Activated CD4-positive, alpha-beta T cell treated with anti-CD3 and anti-CD28 coated beads, Interleukin-2, Interleukin-6, amounts not matched to agents 100 ng/mL and 50 ng/mL, durations not matched to agents 16 hours and 8 hours (primary cell): ENCODE data around the gene ZNF420.
"Not testable (repeated sequence)": the region's sequence is repeated elsewhere in the genome, so short reads cannot be mapped to it uniquely, and the experiment has no call there.

ENCODE experiments used
- DNase-seq: peaks from one replicate; pipeline ENCODE4 v3.0.0-alpha.2; 2020

Gene ZNF420

DNA sequence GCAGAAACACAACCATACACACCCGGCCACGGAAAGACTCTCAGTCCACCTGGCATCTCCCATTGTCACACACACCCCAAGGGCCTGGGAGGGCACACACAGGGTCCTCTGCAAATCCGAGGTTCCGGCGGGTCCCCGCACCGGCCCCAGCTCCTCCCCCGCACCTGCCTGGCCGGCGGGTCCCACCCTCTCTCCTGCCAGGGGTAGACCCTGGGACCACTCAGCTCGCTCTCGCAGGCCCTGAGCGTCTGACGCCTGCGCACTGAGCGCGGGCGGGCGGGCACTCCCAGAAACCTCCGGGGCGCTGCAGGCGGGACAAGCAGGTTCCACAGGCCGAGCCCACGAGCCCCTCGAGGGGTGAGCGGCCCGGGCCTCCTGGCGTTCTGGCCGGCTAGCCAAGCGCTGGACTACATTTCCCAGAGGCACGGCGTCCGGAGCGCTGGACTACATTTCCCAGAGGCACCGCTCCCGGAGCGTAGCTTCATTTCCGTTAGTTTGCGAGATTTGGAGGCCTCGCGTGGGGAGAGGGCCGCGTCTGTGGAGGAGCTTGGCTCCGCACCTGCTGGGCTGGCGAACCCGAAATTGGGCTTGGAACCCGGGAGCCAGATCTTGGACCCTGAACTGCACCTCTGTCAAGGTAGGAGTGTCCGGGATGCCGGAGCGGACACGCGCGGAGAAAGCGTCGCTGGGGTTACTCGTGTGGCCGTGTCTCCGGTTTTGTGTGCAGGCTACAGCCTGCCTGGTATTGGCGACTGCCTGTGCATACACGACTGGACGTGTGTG lies at the start of gene ZNF420:
TSS of gene ZNF420 (plus strand) at position 500 of the 783 bp plus-strand sequence. CDS start 10,686 bp downstream, outside the sequence.
- DNase-seq: peak; percentile 93

DNA sequence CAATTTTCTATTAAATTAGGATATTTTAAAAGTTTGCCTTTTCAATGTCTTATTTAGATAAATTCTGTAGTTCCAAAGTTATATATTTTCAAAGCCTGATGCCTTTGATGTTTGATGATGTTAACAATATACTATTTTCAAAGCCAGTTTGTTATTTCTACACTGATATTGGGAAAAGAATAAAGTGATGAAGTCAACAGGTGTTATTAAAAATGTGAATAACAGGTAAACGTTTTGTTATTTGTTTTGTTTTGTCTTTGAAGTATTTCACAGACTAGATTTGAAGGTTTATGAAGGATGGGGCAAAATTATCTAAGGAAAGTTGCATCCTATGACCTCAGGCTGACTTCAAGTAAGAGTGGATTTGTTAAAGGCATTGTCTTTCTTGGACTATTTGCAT lies 33.1 kb upstream of the ZNF420 start:
- DNase-seq: no peak

DNA sequence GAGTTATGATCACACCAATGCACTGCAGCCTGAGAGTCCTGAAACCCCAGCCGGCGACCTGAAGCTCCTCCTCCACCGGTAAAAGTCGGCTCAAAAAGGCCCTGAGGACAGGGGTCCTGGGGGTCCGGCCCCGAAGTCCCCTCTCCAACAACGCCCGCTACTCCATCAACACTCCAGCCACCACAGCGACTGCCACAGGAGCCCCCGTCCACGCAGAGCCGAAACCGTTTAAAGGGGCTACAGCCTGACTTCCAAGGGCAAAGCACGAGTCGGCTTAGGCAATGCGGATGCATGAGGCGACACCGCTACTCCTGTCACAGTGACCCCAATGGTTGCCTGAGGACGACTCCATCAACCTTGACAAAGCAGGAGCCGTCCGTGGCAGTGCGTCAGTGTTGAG lies 22.9 kb upstream of the ZNF420 start:
- no peak for DNase-seq

DNA sequence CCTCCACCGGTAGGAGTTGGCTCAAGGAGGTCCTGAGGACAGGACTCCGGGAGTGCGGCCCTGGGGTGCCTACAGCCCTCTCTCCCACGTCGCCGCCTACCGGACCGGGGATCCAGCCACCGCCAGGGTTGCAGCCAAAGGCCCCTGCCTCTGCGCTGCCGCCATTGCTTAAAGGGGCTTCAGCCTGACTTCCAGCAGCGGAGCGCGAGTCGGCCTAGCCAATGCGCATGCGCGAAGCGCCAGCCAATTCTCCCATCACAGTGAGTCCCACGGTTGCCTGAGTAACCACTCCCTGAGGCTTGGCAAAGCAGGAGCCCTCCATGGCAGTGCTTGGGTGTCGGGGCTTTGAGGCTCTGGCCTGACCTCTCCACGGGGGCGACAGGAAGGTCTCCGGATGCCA lies 21.5 kb upstream of the ZNF420 start:
- no peak for DNase-seq

DNA sequence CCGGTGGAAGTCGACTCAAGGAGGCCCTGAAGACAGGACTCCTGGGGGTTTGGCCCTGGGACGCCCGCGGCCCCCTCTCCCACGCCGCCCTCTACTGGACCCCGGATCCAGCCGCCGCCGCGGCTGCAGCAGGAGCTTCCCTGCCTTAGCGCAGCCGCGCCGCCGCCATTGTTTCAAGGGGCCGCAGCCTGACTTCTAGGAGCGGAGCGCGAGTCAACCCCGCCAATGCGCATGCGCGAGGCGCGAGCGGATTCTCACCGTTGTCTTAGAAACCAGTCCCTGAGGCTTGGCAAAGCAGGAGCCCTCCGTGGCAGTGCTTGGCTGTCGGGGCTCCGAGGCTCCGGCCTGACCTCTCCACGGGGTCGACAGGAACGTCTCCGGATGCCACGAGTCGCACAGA lies 19.1 kb upstream of the ZNF420 start:
- DNase-seq: no peak

DNA sequence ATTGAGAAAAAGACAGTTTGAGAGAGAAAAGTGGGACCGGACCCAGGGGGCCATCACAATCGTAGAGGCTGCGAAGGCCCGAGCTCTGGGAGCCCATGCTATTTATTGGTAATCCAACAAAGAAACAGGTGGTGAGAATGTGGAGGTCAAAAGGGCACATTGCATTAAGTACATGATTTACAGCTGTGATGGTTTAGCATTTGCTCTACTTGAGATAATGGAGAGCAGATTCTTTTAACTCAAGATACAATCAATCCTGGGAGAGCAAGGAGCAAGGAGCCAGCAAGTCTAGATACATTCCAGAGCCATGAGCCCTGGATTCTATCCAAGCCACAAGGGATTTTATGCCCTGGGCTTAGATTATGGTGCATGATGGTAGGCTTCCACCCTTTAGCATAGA lies 13.3 kb upstream of the ZNF420 start:
- not testable (repeated sequence) for DNase-seq

DNA sequence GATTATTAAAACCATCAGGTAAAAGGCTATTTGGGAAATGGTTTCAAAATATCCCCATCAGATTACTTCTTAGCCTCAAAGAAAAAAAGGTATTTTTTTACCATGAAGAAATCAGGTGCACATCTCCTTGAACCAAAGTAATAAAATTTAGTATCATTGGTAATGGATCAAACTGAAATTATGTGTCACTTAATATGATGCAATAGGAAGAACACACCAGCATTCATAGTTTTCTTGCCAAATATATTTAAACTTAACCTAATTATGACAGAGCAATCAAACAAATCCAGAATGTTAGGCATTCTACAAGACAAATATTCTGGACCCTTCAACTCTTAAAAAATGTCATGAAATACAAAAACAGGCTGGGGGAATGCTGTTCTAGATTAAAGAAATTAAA lies 4.1 kb upstream of the ZNF420 start:
- no peak for DNase-seq

DNA sequence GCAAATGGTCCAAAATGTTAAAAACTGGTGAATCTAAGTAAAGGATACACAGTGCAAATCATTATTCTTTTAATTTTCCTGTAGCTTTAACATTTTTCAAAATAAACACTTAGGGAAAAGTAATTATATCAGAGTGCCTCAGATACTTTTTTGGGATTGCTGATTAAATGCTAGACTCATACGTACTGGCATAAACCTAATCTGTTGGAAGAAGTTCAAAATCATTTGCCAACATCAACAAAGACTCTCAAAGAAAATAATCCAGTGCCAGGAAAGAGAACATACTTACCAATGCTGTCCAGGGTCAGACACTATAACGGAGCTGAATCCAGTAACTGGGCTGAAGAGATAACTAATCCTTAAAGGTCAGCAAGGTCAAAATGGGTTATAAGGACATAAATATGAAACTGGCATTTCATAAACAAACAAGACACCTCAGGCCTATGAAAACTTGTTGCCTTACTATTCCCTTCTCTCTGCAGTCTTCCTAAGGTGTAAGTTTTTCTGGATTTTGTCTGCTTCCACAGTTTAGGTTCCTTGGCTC lies 3.3 kb upstream of the ZNF420 start:
- no peak for DNase-seq

DNA sequence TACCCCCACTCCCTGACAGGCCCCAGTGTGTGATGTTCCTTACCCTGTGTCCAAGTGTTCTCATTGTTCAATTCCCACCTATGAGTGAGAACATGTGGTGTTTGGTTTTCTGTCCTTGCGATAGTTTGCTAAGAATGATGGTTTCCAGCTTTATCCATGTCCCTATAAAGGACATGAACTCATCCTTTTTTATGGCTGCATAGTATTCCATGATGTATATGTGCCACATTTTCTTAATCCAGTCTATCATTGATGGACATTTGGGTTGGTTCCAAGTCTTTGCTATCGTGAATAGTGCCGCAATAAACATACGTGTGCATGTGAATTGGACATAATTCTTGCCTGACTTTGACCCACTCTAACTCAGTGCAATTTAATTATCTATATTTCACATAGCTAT lies 1.7 kb upstream of the ZNF420 start:
- DNase-seq: not testable (repeated sequence)

DNA sequence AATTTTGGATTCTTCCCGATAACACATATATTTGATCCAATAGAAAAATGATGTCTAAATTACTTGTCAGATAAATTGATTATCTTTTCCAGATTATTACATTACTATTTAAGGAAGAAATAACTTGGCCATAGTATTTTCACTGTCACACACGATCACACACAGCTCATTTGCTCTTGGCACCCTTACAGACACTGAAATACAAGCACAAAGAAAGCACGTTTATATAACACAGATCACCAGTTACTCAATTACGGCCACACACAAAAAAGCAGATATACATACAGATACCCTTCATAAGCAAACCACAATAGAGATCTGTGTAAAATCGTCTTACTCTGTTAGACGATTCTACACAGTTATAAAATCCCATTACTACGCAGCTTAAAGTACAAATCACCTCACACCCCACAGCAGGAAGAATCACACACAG lies 716 bp upstream of the ZNF420 start:
- no peak for DNase-seq

DNA sequence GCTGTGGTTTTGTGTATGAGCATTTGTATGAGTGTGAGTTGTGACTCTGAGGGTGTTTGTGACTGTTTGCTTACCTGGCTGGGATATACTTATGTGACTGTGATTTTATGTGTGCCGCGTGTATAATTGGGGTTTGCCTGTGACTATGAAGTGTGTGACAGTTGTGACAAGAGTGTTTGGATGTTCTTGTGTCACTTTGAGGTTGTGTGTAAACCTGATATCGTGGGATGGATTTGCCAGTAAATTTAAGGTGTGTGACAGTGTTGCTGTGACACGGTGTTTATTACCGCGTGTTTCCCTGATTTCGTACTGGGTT lies 442 bp downstream of the ZNF420 start:
- DNase-seq: peak; percentile 2

DNA sequence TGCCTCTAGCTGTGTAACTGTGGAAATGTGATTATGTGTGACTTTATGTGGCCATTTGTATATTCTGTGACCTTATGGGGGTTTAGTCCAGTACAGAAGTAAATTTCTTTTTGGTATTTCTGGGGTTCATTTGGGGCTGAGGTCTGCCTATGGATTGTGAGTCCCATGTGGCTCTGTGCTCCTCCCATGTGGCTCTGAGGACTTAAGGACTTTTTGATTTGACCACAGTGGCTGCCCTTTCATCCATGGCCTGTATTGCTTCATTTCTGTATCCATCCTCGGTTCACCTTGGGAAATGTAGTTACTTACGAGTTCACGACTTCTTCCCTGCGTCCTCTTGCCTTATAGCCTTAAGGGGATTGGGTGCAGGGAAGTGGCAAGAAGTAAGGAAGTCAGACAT lies 1.0 kb downstream of the ZNF420 start:
- no peak for DNase-seq

DNA sequence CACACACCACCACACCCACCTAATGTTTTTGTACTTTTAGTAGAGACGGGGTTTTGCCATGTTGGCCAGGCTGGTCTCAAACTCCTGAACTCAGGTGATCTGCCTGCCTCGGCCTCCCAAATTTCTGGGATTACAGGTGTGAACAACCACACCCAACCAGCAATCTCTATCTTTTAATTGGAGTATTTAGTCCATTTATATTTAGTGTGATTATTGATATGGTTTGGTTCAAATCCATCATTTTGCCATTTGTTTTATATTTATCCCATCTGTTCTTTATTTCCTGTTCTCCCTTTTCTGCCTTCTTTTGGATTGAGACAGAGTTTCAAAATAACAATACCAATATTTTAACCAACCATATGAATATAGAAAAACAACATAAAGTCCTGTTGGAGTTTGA lies 4.1 kb downstream of the ZNF420 start:
- DNase-seq: no peak

DNA sequence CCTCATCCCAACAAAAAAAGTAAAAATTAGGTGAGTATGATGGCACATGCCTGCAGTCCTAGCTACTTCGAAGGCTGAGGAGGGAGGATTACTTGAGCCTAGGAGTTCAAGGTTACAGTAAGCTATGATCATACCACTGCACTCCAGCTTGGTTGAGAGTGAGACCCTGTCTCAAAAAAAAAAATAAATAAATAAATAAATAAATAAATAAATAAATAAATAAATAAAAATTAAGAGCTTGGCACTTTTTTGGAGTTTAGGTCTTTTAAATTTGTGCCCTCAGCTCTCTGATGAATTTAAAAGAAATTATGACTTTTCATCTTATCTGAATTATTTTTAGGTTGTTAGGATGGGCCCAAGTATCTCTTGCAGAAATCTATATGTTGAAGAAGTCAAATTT lies 8.9 kb downstream of the ZNF420 start:
- DNase-seq: no peak

DNA sequence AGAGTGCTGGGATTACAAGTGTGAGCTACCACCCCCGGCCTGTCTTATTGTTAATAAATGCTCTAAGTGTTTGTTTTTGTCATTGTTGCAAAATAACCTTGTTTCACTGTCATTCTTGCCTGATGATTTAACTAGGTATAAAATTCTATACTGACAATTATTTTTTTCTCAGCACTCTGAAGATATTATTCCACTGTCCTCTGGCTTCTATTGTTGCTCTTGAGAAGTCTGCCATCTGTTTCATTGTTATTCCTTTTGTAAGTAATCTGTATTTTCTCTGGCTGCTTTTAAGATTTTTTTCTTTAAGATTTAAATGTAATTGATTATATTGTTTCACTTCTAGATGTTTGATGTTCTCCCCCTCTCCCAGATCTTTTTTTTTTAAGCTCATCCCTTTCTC lies 17.6 kb downstream of the ZNF420 start:
- no peak for DNase-seq

DNA sequence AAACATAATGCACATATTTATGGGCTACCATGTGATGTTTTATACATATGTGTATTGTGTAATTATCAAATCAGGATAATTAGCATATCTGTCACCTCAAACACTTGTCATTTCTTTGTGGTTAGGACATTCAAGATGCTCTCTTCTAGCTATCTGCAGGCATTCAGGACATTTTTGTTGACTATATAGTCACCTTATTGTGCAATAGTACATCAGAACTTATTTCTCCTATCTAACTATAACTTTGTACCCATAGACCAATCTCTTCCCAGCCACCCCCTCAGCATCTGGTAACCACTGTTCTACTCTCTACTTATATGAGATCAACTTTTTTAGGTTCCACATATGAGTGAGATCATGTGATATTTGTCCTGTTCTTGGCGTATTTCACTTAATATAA lies 20.3 kb downstream of the ZNF420 start:
- DNase-seq: no peak

DNA sequence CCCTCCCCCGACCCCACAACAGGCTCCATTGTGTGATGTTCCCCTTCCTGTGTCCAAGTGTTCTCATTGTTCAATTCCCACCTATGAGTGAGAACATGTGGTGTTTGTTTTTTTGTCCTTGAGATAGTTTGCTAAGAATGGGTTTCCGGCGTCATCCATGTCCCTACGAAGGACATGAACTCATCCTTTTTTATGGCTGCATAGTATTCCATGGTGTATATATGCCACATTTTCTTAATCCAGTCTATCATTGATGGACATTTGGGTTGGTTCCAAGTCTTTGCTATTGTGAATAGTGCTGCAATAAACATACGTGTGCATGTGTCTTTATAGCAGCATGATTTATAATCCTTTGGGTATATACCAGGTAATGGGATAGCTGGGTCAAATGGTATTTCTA lies 25.9 kb downstream of the ZNF420 start:
- DNase-seq: not testable (repeated sequence)

DNA sequence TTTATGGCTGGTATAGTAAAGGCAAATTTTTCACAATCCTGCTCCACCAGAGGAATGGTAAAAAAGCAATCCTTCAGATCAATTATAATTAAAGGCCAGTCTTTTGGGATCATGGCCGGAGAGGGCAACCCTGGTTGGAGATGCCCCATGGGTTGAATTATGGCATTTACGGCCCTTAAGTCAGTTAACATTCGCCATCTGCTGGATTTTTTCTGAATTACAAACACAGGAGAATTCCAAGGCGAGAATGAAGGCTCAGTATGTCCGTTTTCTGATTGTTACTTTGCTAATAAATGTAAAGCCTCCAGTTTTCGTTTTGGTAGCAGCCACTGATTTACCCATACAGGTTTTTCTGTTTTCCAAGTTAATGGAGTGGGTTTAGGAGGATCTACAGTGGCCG lies 33.5 kb downstream of the ZNF420 start:
- not testable (repeated sequence) for DNase-seq

DNA sequence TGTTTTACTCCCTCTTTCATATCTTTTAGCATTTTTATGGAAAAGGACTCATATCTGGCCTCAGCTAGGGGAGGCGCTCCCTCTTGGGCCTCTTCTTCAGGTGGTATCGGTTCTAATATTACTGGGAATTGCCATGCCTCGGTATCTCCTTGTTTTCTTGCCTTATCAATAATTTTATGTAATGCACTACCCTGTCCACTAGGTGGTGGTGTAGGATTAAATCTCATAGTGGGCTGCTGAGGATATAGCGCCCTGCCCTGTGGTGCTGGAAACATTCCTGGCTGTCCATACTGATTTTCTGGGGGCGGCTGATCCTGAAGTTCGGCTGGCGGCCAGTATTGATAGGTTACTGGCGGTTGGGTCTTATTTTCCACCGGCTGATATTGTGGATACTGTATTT lies 35.8 kb downstream of the ZNF420 start:
- no peak for DNase-seq

DNA sequence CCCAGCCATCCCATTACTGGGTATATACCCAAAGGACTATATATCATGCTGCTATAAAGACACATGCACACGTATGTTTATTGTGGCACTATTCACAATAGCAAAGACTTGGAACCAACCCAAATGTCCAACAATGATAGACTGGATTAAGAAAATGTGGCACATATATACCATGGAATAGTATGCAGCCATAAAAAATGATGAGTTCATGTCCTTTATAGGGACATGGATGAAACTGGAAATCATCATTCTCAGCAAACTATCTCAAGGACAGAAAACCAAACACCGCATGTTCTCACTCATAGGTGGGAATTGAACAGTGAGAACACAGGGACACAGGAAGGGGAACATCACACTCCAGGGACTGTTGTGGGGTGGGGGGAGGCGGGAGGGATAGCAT lies 43.9 kb downstream of the ZNF420 start:
- not testable (repeated sequence) for DNase-seq

DNA sequence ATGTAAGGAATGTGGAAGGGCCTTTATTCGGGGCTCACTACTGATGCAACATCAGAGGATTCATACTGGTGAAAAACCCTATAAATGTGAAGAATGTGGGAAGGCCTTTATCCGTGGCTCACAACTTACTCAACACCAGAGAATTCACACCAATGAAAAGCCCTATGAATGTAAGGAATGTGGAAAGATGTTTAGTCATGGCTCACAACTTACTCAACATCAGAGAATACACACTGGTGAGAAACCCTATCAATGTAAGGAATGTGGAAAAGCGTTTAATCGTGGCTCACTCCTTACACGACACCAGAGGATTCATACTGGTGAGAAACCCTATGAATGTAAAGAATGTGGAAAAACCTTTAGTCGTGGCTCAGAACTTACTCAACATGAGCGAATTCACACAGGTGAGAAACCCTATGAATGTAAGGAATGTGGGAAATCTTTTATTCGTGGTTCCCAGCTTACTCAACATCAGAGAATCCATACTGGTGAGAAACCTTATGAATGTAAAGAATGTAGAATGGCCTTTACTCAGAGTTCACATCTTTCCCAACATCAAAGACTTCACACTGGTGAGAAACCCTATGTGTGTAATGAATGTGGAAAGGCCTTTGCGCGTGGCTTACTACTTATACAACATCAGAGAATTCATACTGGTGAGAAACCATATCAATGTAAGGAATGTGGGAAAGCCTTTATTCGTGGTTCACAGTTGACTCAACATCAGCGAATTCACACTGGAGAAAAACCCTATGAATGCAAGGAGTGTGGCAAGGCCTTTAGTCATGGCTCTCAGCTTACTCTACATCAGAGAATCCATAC lies 50.0 kb downstream of the ZNF420 start:
- no peak for DNase-seq

DNA sequence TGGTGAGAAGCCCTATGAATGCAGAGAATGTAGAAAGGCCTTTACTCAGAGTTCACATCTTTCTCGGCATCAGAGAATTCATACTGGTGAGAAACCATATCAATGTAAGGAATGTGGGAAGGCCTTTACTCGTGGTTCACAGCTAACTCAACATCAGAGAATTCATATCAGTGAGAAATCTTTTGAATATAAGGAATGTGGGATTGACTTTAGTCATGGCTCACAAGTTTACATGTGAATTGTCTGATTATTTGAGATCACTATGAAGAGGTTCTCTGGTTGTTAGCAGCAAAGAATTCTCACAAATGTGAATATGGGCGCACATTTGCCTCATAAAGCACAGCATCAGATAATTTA lies 50.6 kb downstream of the ZNF420 start:
- no peak for DNase-seq

DNA sequence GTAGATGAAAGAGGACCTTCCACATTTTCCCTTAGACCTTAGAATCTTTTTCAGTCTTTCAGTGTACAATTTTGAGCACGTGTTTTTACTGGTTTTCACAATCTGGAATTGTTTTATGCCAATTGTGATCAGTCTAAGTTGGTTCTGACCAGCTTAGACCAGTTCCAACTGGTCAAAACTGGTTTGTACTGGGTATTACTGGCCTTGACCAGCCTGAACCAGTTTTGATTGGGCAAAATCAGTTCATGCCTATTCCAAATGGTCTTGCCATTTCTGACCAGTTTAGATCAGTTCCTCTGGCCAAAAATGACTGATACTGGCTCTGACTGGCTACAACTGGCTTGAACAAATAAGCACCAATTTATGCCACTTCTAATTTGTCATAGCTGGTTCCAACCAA lies 57.9 kb downstream of the ZNF420 start:
- no peak for DNase-seq

DNA sequence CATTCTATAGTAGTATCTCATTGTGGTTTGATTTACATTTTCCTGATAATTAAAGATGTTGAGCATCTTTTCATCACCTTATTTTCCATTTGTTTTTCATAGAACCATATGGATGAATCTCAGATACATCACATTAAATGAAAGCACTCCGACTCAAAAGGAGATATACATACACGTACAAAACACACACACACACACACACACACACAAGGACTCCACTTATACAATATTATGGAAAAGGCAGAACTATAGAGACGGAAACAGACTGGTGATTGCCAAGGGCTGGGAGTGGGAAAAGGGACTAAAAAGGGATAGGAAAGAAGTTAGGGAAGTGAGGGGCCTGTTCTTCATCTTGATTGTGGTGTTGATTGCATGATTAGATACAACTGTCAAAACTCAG lies 70.0 kb downstream of the ZNF420 start:
- DNase-seq: no peak
